HG03575 (cell line): ENCODE measurements around the gene NOL7.

Experiments
- ATAC-seq: cut with Tn5 transposase; IDR thresholded peaks from one replicate; pipeline ENCODE4 v1.9.1; 2021; ENCODE audit not compliant: unreplicated experiment, insufficient number of reproducible peaks, low FRiP score; ENCODE audit errors: extremely low read depth

Gene NOL7

DNA sequence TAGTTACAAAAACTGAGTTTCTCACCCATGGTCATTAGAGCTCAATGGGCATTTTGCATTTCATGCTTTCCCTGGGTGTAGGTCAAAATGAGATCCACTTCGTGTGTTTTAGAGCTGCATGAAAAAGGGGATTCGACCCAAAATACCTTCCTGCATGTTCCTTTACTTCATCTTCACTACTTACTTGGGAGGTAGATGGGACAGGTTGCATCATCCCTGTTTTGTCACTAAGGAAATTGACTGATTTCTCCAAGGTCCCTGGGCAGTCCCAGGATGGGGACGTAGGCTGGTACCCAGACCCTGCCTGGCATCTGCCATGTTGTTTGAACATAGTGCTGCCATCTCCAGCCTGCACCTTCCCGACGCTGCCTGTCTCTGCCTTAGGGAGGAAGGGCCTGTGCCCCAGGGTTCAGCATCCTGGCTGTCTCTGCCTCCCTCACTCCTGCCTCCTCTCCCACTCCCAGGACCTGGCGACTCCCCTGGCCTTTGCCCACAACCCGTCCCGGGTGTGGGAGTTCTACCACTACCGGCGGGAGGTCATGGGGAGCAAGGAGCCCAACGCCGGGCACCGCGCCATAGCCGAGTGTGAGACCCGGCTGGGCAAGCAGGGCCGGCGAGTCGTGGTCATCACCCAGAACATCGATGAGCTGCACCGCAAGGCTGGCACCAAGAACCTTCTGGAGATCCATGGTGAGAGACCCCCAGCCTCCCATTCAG, 23.8 kb upstream of the NOL7 start:
- no peak for ATAC-seq

DNA sequence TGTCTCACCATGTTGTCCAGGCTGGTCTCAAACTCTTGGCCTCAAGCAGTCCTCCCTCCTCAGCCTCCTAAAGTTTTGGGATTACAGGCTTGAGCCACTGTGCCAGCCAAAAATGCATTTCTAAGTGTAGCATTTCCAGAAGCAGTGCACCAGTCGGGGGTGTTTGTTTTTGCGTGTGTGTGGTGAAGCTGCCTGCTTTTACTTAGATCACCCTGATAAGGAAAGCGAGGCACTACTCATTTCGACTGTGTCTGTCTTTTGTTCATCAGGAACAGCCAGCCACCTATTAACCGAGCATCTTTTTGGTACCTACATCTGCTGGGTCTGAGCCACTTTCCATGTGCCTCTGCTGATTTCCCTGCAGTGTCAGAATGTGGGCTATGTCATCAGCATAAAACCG, 22.0 kb upstream of the NOL7 start:
- ATAC-seq, result no peak

DNA sequence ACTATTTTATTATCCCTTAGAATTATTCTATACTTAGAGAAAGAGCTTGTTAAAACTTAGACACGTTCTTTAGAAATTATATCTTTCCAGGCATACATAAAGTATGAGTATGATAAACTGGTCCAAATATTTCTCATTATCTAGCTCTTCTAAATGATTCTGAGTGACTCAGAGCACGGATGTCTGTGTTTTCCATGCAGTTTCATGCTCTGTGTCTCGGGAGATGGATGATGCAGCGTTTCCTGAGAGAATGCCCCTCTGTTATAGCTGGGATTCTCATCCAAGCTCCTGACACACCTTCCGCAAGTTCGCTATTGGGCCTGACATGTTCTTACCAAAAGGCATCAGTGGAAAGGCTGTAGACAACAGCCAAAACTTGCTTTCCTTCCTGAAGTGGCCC, 21.4 kb upstream of the NOL7 start:
- no peak for ATAC-seq

DNA sequence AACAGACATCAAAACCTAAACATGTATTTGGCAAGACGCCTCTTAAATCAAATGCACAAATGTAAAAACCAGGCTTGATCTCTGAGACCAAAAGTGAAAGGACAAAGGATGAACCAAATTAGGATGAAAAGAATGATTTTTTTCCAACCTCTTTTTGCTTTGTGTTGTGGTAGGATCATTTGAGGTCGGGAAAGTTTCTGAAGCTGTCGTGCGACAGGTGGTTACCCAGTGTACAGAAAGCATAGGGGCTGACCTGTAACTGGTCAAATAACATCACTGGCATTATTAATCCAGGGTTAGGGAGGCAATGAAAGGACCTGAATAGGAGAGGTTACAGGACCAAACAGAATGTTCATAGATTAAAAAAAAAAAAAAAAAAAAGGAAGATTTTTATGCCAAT, 18.1 kb upstream of the NOL7 start:
- ATAC-seq, result no peak

DNA sequence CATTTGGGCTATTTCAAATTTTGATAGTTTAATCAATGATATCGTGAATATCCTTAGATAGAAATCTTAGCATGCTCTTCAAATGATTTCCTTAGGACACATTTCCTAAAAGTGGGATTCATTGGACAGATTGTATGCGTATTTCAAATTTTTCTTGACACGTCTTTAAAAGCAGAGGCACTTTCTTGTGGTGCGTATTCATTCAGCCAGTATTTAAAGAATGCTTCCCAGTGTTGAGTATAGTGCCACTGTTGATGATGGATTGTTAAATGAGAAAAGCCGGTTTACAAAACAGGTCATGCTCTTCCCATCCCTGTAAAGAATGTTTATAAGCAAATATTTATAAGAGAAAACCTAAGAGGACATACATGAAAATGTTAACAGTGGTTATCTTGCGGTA, 15.1 kb upstream of the NOL7 start:
- ATAC-seq, result no peak

DNA sequence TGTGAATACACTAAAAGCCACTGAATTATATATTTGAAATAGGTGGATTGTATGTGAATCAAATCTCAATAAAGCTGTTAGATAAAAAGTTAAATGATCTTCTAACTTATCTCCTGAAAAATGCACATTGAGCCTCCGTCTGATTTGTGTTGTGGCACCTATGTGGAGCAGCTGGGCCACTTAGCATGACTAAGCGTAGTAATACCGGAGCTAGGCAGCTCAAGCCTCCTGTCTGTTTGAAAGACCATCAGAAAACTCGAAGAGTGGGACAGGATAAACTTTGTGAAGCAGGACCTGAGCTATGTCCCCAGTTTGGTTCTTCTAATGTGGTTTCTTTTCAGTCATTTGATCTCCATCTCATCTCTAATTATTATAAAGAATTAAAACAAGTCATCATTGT, 11.0 kb upstream of the NOL7 start:
- no peak for ATAC-seq

DNA sequence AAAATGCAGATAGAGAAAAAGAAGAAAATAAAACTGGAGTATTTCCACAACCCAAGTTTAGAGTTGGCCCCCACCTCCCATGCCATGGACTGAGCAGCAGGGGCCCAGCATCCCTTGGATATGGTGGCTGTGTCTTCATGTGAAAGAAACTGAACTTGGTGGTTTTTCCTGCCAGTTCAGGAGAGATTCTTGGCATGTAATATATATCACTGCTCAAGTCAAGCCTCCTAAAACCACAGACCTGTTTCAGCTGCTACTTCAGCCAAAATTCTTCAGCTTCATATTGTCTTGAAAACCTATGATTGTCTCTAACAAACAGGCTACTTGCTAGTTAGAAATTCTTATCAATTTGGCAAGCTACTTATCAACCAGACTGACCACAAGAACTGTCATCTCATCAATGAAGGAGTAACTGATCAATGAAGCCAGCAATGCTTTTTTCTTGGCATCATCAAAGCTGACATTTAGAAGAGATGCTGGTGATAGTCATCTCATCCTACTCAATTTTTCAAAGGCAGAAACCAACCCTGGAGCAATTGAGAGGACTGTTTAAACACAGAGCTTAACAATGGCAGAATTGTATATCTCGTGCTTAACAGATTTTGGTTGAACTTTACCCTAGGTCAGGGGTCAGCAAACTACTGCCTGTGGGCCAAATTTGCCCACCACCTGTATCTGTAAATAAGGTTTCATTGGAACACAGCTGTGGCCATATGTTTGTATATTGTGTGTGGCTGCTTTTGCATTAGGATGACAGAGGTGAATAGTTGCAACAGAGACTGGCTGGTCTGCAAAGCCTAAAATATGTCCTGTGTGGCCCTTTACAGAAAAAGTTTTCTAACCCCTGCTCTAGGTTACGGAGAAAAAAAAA, 10.4 kb upstream of the NOL7 start:
- no peak for ATAC-seq

DNA sequence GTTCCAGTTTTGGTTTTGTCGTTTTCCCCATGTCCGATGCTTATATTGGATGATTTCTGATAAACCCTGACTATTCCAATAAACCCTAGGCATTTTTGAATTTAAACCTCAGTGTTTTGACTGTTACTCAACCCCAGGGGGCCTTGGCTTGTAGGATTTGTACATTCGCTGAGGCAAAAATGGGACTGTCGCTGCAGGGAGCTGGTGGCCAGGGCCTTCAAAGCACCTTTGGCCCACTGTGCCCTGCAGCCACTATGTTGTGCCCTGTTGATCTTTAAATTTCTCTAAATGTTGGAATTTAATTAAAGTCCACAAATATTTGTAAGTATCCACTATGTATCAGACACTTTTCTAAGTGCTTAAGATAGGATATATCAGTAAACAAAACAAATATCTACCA, 9.5 kb upstream of the NOL7 start:
- no peak for ATAC-seq

DNA sequence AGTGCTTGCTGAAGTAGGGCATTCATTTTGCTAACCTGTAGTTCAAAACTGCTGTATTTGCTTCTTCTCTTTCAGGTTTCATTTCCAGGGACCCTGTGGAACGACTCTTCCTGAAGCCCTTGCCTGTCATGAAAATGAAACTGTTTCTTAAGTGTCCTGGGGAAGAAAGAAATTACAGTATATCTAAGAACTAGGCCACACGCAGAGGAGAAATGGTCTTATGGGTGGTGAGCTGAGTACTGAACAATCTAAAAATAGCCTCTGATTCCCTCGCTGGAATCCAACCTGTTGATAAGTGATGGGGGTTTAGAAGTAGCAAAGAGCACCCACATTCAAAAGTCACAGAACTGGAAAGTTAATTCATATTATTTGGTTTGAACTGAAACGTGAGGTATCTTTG, 3.4 kb upstream of the NOL7 start:
- no peak for ATAC-seq

DNA sequence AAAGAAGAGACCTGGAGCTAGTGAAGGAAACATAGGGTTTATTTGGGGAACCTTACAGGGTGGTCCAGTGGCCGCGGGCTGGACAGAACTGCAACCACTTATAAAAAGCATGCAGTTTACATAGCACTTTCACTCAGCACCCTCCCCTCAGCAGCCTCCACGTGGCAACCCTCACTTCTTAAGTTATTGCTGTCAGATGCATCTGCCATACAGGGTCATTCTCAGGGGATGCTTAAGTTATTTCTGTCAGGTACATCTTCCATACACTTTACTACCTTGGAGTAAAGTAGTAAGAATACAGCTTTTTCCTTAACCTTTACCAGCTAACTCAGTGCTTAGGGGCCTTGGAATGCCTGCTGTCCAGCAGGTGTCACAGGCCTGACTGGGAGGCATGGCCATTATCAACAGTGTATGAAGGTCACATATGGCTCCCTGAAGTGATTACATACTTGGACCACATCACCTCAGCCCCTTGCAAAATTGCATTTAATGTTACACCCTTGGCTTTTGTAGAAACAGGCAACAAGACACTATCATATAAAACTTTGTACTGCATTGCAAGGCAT, 2.0 kb upstream of the NOL7 start:
- no peak for ATAC-seq

DNA sequence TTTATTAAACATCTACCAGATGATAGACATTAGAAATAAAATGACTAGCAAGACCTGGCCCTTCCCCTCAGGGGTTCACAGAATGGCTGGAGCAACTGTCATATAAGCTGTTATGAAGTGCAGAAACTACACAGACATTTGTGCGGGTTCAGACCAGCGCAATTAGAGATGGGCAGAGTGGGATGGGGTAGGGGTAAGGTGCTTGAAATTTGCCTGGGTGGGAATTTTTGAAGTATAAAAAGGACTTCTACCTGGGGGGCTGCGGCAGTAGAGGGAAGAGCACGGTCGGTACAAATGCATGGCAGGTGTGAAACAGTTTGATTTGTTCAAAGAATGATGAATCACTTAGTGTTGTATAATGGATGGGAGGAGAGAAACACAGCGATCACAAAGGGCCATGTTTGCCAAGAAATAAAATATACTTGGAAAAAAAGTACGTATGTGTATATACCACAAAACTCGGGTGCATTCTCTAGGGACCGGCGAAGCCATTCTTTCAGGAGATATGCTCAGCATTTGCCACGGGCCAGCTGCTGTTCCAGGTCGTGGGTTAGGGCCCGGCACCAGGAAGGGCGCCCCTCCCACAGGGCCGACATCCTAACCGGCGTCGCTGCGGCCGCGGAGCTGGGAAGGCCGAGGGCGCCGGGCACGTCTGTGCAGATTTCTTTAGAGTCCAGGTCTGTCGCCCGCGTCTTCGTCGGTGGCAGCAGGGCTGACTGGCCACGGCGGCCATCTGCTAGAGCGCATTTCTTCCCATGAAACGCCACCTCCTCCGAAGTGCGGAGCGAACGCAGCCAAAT, 809 bp upstream of the NOL7 start:
- no peak for ATAC-seq

DNA sequence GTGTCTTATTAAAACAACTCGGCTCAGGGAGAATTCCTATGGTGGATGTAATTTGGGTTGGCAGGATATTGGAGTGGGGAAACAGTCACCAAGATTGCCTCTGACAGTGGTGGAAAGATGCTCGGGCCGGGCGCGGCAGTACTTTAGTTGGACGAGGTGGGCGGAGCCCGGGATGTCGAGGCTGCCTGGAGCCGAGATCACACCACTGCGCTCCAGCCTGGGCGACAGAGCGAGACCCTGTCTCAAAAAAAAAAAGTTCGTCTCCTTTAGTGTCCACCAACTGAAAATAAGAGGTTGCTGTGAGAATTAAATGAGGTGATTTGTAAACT, 621 bp downstream of the NOL7 start:
- ATAC-seq, result no peak

DNA sequence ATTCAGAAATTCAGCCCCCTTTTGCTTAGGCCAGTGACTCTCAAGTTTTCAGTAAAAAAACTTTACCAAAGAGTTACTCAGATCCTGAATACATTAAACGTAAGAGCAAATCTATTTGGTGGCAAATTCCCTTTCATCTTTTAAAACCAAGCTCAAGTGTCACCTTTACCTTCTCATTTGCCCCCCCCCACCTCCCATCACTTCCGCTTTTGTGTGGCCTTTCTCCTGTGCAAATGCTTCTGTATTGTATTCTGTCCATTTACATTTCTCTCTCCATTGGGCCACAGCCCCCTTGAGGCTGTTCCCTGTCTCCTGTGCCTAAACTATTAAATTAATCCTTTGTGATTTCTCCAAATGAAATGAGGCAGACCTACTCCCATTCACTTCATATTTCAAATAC, 1.9 kb downstream of the NOL7 start:
- no peak for ATAC-seq

DNA sequence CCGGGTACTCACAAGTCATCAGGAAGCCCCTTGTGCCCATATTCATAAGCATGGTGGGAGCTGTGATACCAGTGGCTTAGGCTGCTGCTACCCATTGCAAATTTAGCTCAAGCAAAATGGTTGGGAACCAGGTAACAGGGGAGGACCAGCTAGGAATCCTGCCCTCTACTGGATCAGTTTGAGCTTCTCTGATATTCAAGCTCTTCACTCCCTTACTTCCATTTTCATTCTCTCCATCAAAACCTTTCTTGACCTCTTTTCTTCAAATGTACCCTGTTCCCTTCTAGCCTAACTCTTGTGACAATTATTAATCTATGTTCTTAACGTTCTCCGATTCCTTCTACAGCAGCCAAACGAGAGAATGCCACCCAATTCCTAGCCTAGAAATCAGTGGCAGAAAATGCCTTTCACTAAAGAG, 9.7 kb downstream of the NOL7 start:
- no peak for ATAC-seq

DNA sequence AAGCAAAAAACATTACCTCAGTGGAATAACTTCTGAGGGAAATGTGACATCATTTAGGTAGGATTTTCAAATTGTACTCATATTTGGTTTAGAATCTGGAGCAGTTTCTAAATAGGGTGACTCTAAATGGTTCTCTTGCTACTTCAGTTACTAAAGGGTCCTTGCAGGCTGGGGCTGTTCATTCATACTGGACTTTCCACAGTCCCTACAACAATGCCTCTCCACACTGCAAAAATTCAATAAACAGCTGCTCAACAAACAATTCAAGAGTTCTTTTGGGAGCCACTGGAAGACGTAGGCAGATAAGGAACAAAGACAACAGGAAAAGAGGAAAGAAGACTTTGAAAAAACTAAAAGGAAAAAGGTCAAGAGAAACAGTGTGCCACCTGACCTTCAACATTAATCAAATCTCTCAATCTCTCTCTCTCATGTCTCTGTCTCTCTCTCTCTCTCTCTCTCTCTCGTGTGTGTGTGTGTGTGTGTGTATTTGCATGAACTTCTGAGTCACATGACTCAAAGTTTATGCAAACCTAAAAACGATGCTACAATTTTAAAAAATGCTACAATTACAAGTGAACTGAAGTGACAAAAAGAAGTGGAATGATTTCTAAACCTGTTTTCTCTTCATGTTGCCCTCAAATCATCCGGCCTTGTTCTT, 14.5 kb downstream of the NOL7 start:
- ATAC-seq, result no peak

DNA sequence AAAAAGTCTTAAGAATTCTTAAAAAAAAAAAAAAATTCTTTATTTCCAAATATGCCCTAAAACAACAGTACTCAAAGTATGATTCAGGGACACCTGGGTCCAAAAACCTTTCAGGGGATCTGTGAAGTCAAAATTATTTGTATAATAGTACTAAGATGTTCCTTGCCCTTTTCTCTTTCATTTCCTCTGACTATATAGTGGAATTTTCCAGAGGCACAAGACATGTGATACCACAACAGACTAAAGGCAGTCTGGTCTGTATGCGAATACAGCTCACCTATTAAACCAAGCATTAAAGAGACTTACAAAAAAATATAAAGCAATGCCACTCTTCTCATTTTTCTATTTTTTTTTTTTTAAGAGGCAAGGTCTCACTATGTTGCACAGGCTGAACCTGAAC, 15.4 kb downstream of the NOL7 start:
- no peak for ATAC-seq

DNA sequence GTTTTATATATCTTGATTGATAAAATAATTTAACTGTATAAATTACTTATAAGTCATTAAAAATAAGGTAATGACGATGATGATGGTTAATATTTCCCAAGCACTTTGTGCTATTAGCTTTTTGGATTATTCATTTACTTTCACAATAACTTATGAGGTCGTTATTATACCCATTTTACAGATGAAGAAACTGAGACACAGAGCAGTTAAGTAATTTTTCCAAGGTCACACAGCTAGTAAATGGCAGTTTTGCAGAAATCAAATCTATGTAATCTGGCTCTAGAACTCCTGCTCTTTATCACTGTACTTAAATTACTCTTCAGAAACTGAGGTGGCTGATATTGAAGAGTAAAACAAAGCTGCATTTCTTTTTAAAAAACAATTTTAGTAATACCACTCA, 18.2 kb downstream of the NOL7 start:
- no peak for ATAC-seq

DNA sequence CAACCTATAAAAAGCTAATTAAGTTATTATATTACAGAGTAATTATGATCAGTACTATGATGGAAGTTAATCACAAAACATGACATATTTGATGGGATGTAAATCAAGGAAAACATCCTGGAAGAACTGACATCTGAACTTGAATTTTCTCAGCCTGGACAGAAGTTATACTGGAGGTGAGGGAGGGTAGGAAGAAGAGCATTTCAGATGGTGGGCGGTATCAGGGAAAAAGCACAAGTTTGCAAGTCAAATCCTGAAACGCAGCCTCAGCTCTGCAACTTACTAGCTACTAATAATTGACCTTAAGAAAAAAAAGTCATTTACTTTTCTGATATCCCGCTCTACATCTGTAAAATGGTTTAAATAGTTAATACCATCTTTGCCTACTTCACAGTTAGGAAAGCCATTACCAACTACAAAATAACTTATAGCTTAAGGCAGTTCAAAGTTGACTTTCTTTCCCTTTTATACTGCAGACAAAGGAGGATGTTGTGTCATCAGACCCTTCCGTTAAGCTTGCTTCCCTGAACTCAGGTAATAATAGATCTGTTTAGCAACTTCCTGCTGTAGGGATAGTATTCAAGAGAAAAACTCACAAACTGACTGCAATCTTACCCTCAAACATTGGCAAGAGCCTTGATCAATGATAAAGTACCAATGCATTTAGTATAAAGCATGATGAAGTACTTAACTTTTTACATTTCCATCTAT, 21.0 kb downstream of the NOL7 start:
- ATAC-seq, result no peak

DNA sequence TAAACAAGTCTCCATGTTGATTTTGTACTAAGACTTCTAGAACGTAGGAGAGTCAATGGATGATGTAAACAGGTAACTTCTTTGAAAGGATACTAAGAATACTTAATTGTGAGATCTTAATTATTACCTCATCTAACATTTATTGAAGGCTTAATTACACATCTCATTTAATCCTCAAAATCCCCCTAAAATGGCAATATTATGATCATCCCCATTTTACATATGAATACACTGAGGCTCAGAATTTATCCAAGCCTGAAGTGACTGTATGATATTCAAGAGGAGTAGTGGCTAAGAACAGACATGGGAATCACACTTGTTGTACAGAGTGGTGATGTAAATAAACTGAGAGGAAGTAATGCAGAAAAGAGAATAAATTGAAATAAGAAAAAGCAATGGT, 22.9 kb downstream of the NOL7 start:
- ATAC-seq, result no peak
